Brain microvascular endothelial cell (primary cell): ENCODE results near the gene SLC30A3.

Source experiments
- DNase-seq: peaks from one replicate; pipeline ENCODE4 v3.0.0-alpha.2; 2020
- H3K27ac ChIP-seq: fragments of 250-450 bp; sonication (Bioruptor Pico); 2 replicates; pipeline ENCODE4 v1.5.1; 2020; ENCODE audit warnings: mild to moderate bottlenecking, moderate library complexity
- H3K27me3 ChIP-seq: fragments of 250-450 bp; sonication (Bioruptor Pico); replicated peaks from 2 replicates; pipeline ENCODE4 v1.5.1; 2020; ENCODE audit warnings: mild to moderate bottlenecking
- H3K36me3 ChIP-seq: fragments of 250-450 bp; sonication (Bioruptor Pico); replicated peaks from 2 replicates; pipeline ENCODE4 v1.5.1; 2020; ENCODE audit warnings: mild to moderate bottlenecking
- H3K4me3 ChIP-seq: 2 replicates; pipeline ENCODE4 v1.5.1; 2011; ENCODE audit warnings: low read depth, mild to moderate bottlenecking, control low read depth, low read length, moderate library complexity
- in situ Hi-C: cut with HindIII; loops from 2 replicates; pipeline ENCODE4 v1.10.0; 2017; ENCODE audit warnings: low sequenced_read_pairs, low pct_ligation_motif_present
- TF ChIP-seq, protein P1 (sequence below): IDR thresholded peaks from 2 replicates; pipeline ENCODE4 v1.5.1; 2011; ENCODE audit warnings: low read depth, mild to moderate bottlenecking, moderate library complexity, low read length, control low read depth, inconsistent platforms; ENCODE audit errors: missing control alignments

SLC30A3 gene

DNA sequence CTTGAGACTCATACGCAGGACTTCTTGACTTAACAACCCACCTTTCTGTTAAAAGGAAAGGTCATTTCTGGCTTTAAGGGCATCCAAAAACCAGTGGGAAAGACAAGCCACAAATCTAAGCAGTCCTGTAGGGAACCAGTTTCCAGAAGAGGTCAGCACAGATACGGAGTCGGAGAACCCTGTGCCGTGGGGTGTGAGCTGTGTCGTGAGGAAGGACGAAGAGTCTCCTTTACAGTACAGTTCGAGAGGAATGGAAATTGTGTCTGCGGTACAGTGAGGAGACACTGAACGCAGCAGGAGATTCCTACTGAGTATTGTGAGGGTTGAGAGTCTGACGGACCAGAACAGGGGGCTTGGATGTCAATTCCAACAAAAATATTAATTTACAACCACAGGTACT, 17.7 kb downstream of the SLC30A3 start:
- Histone ChIP-seq H3K36me3 (peaks cover 46% of the 10 kb centered on the region), H3K27ac (no peak overlapping the region), H3K4me3 (no peak overlapping the region), H3K27me3 (no peaks in the 10 kb centered on the region)
- no peak for DNase-seq
- TF ChIP-seq, protein P1, sequence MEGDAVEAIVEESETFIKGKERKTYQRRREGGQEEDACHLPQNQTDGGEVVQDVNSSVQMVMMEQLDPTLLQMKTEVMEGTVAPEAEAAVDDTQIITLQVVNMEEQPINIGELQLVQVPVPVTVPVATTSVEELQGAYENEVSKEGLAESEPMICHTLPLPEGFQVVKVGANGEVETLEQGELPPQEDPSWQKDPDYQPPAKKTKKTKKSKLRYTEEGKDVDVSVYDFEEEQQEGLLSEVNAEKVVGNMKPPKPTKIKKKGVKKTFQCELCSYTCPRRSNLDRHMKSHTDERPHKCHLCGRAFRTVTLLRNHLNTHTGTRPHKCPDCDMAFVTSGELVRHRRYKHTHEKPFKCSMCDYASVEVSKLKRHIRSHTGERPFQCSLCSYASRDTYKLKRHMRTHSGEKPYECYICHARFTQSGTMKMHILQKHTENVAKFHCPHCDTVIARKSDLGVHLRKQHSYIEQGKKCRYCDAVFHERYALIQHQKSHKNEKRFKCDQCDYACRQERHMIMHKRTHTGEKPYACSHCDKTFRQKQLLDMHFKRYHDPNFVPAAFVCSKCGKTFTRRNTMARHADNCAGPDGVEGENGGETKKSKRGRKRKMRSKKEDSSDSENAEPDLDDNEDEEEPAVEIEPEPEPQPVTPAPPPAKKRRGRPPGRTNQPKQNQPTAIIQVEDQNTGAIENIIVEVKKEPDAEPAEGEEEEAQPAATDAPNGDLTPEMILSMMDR = no peak
- in situ Hi-C loops = no loop called here

DNA sequence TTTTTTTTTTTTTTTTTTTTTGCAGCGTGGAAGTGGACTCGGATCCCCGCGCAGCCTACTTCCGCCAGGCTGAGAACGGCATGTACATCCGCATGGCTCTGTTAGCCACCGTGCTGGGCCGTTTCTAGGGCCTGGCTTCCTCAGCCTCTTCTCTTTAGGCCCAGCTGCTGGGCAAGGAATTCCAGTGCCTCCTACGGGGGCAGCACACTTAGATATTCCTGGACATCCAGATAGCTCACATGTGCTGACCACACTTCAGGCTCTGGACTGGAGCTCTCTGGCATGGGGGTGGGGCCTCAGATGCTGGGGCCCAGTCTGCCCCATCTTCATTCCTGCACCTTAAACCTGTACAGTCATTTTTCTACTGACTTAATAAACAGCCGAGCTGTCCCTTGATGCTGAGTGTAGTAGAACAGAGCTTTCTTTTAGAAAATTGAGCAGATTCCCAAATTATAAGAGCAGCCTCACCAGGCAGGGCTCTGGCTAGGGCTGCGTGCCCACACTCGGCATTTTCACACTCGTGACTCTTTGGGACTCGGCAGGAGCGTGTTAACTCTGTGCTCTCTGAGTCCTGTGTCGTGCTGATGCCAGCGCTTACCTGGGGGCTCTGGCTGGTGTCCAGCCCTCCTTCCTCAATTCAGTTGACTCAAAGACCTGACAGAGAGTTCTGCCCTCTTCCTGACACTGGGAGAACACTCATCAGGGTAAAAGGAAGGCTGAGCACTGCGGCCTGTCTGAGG, 19.3 kb downstream of the SLC30A3 start:
- in situ Hi-C loops = no loop called here
- no peaks in the 10 kb centered on the region for H3K27me3 ChIP-seq
- peaks cover 59% of the 10 kb centered on the region for H3K36me3 ChIP-seq
- H3K27ac ChIP-seq = no peak overlapping the region
- H3K4me3 ChIP-seq = no peak overlapping the region
- DNase-seq = no peak
- TF ChIP-seq, protein P1 = no peak

GRCh38 chr2:27242614-27242951, 20.3 kb downstream of the SLC30A3 start:
- DNase-seq = no peak
- H3K27me3 ChIP-seq = no peaks in the 10 kb centered on the region
- TF ChIP-seq, protein P1 = no peak
- H3K27ac ChIP-seq = no peak overlapping the region
- H3K4me3 ChIP-seq = no peak overlapping the region
- in situ Hi-C loops = no loop called here
- H3K36me3 ChIP-seq = peaks cover 69% of the 10 kb centered on the region

- Histone ChIP-seq H3K36me3 (peaks cover 75% of the 10 kb centered on the region), H3K4me3 (no peak overlapping the region), H3K27ac (no peak overlapping the region), H3K27me3 (no peaks in the 10 kb centered on the region)
- DNase-seq = no peak
- TF ChIP-seq, protein P1 = no peak
- in situ Hi-C loops = no loop called here
These were observed 20.9 kb downstream of the SLC30A3 start for GRCh38 chr2:27241761-27242613.

DNA sequence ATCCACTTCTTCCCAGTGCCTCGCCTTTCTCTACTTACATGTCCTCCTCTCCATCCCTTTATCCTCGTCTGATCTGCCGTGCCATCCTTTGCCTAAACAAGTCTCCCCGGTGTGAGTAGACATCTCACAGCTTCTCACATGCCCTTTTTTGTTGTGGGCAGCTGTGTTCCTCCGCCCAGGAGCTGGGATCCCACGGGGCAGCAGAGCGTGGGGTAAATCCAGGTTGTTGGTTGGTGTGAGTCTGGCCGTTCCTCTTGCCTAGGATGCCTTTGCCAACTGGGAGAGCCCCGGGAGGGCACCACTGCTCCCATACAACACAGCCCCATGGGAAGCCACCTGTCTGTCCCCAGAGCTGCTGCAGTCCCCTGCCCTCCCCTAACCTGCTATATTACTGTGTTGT, 22.4 kb downstream of the SLC30A3 start:
- no peaks in the 10 kb centered on the region for H3K27me3 ChIP-seq
- TF ChIP-seq, protein P1 = no peak
- no peak for DNase-seq
- in situ Hi-C loops = no loop called here
- H3K27ac ChIP-seq = no peak overlapping the region
- no peak overlapping the region for H3K4me3 ChIP-seq
- H3K36me3 ChIP-seq = peaks cover 88% of the 10 kb centered on the region
